ENCODE results near the gene HELQ.

The HELQ gene

DNA sequence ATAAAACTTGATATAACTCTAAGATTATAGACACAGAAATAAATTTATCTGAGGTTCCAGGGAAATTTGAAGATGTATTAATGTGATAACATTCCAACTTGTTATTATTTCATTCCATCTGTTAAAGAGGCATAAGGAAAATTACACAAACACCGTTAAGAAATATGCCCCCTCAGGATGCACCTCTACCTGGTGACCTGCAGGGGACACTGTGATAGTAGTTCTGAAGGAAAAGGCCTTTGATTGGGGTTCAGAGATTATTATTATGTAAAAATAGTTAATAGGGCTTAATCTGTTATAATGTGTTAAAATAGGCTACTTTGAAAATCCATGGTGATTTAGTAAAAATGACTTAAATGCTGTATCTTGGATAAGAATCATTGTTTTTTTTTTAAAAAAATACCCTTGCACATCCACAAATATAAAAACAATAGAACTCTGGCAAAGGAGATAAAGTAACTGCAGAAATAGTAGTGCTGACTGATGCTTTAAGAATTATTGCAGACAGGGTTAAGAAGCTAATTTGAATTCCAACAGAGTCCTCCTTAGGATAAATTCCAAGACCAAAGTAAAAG lies 35.3 kb upstream of the HELQ start:
- H3K4me1 ChIP-seq (ENCODE audit: insufficient read depth, insufficient read length): no peaks in the 10 kb centered on the region
- TF ChIP-seq SUZ12 (IDR thresholded peaks at IDR 0.05; ENCODE audit: extremely low read depth, insufficient read depth, insufficient read length) (no peak), ZNF274 (IDR thresholded peaks at IDR 0.05; ENCODE audit: low read depth, low read length) (no peak)
- H3K9ac ChIP-seq (ENCODE audit: insufficient read length, low read depth): no peak overlapping the region
- H3K36me3 ChIP-seq (ENCODE audit: insufficient read depth, insufficient read length, low read length): no peaks in the 10 kb centered on the region
- H3K9me3 ChIP-seq (ENCODE audit: insufficient read depth, low read length): no peaks in the 10 kb centered on the region
- no peak overlapping the region for H3K4me3 ChIP-seq (ENCODE audit: insufficient read length, low read depth)
- H3K27me3 ChIP-seq (ENCODE audit: insufficient read depth, insufficient read length): no peaks in the 10 kb centered on the region
- DNase-seq (ENCODE audit: low read depth, low spot score): no peak

DNA sequence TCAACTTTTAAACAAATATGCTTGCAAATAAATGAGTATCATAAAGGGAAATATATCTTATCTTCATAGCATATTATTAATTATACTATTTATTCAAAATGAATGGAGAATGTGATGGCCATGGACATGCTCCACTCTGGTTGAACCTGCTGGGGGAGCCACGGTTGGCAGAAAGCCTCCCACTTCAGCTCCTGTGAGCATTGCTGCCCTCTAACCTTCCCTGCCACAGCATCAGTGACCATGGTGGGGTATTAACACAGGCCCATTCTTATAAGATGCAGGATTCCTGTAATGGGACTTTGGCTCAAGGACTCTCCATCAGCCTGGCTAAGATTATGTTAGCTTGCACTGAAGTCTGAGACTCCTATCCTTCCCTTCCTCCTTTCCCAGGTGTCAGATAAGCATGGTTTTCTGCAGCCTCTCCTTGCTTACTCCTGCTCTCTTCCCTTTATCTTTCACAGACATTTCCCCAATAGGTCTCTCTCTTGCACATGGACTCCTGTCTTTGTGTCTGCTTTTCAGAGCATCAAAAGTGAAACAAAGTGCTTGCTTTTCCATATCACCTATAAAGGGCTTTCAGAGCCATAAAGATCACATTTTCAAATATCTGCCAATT lies 34.2 kb upstream of the HELQ start:
- no peak for TF ChIP-seq ZNF274 (IDR thresholded peaks at IDR 0.05; ENCODE audit: low read depth, low read length)
- TF ChIP-seq YY1 (IDR thresholded peaks at IDR 0.05; ENCODE audit: insufficient read depth, insufficient read length): no peak
- TF ChIP-seq SUZ12 (IDR thresholded peaks at IDR 0.05; ENCODE audit: extremely low read depth, insufficient read depth, insufficient read length): no peak
- H3K27me3 ChIP-seq (ENCODE audit: insufficient read depth, insufficient read length): no peaks in the 10 kb centered on the region
- no peaks in the 10 kb centered on the region for H3K9me3 ChIP-seq (ENCODE audit: insufficient read depth, low read length)
- H3K4me3 ChIP-seq (ENCODE audit: insufficient read length, low read depth): no peak overlapping the region
- no peaks in the 10 kb centered on the region for H3K36me3 ChIP-seq (ENCODE audit: insufficient read depth, insufficient read length, low read length)
- H3K4me1 ChIP-seq (ENCODE audit: insufficient read depth, insufficient read length): no peaks in the 10 kb centered on the region
- no peak for DNase-seq (ENCODE audit: low read depth, low spot score)
- no peak overlapping the region for H3K9ac ChIP-seq (ENCODE audit: insufficient read length, low read depth)

- Histone ChIP-seq H3K9me3 (ENCODE audit: insufficient read depth, low read length) (no peaks in the 10 kb centered on the region), H3K4me1 (ENCODE audit: insufficient read depth, insufficient read length) (no peaks in the 10 kb centered on the region), H3K9ac (ENCODE audit: insufficient read length, low read depth) (no peak overlapping the region), H3K4me3 (ENCODE audit: insufficient read length, low read depth) (no peak overlapping the region), H3K27me3 (ENCODE audit: insufficient read depth, insufficient read length) (no peaks in the 10 kb centered on the region), H3K36me3 (ENCODE audit: insufficient read depth, insufficient read length, low read length) (no peaks in the 10 kb centered on the region)
- TF ChIP-seq YY1 (IDR thresholded peaks at IDR 0.05; ENCODE audit: insufficient read depth, insufficient read length) (no peak), ZNF274 (IDR thresholded peaks at IDR 0.05; ENCODE audit: low read depth, low read length) (no peak), SUZ12 (IDR thresholded peaks at IDR 0.05; ENCODE audit: extremely low read depth, insufficient read depth, insufficient read length) (no peak)
- DNase-seq (ENCODE audit: low read depth, low spot score): no peak
These were observed 31.0 kb upstream of the HELQ start for GRCh38 chr4:83486457-83487129.

- Histone ChIP-seq H3K9me3 (ENCODE audit: insufficient read depth, low read length) (no peaks in the 10 kb centered on the region), H3K9ac (ENCODE audit: insufficient read length, low read depth) (peak within 1 kb of the TSS; percentile 81), H3K36me3 (ENCODE audit: insufficient read depth, insufficient read length, low read length) (peaks cover 2% of the 10 kb centered on the region), H3K4me3 (ENCODE audit: insufficient read length, low read depth) (peak within 1 kb of the TSS; percentile 67), H3K4me1 (ENCODE audit: insufficient read depth, insufficient read length) (no peaks in the 10 kb centered on the region), H3K27me3 (ENCODE audit: insufficient read depth, insufficient read length) (no peaks in the 10 kb centered on the region)
- TF ChIP-seq YY1 (IDR thresholded peaks at IDR 0.05; ENCODE audit: insufficient read depth, insufficient read length) (no peak), ZNF274 (IDR thresholded peaks at IDR 0.05; ENCODE audit: low read depth, low read length) (no peak)
- DNase-seq (ENCODE audit: low read depth, low spot score): peak; percentile 82
These were observed 29.2 kb upstream of the HELQ start, which contains the start of gene ABRAXAS1 for GRCh38 chr4:83484500-83485461. TSS of gene ABRAXAS1 (minus strand) at chr4:83485100. CDS start at chr4:83485072, 28 bp downstream.

DNA sequence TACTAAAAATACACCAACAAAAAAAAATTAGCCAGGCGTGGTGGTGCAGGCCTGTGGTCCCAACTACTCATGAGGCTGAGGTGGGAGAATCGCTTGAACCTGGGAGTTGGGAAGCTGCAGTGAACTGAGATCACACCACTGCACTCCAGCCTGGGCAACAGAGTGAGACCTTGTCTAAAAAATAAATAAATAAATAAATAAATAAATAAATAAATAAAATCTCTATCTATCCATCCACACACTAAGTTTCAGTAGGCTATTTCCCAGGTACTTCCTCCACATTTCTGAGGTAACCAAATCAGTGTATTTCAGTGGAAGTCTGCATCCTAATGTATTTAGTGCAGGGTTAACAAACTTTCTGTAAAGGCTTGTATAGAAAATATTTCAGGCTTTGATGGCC lies 18.3 kb upstream of the HELQ start:
- TF ChIP-seq YY1 (IDR thresholded peaks at IDR 0.05; ENCODE audit: insufficient read depth, insufficient read length) (no peak), ZNF274 (IDR thresholded peaks at IDR 0.05; ENCODE audit: low read depth, low read length) (no peak), SUZ12 (IDR thresholded peaks at IDR 0.05; ENCODE audit: extremely low read depth, insufficient read depth, insufficient read length) (no peak)
- Histone ChIP-seq H3K4me3 (ENCODE audit: insufficient read length, low read depth) (no peak overlapping the region), H3K4me1 (ENCODE audit: insufficient read depth, insufficient read length) (no peaks in the 10 kb centered on the region), H3K36me3 (ENCODE audit: insufficient read depth, insufficient read length, low read length) (peaks cover 23% of the 10 kb centered on the region), H3K9ac (ENCODE audit: insufficient read length, low read depth) (no peak overlapping the region), H3K27me3 (ENCODE audit: insufficient read depth, insufficient read length) (no peaks in the 10 kb centered on the region), H3K9me3 (ENCODE audit: insufficient read depth, low read length) (no peaks in the 10 kb centered on the region)
- DNase-seq (ENCODE audit: low read depth, low spot score): no peak

GRCh38 chr4:83473423-83473822 lies 17.8 kb upstream of the HELQ start:
- peaks cover 28% of the 10 kb centered on the region for H3K36me3 ChIP-seq (ENCODE audit: insufficient read depth, insufficient read length, low read length)
- no peak for TF ChIP-seq YY1 (IDR thresholded peaks at IDR 0.05; ENCODE audit: insufficient read depth, insufficient read length)
- TF ChIP-seq SUZ12 (IDR thresholded peaks at IDR 0.05; ENCODE audit: extremely low read depth, insufficient read depth, insufficient read length): no peak
- no peak for TF ChIP-seq ZNF274 (IDR thresholded peaks at IDR 0.05; ENCODE audit: low read depth, low read length)

More at GRCh38 chr4:83473423-83473822, 17.8 kb upstream of the HELQ start:
- no peak for DNase-seq (ENCODE audit: low read depth, low spot score)
- H3K4me1 ChIP-seq (ENCODE audit: insufficient read depth, insufficient read length): no peaks in the 10 kb centered on the region
- no peaks in the 10 kb centered on the region for H3K9me3 ChIP-seq (ENCODE audit: insufficient read depth, low read length)
- no peaks in the 10 kb centered on the region for H3K27me3 ChIP-seq (ENCODE audit: insufficient read depth, insufficient read length)
- no peak overlapping the region for H3K4me3 ChIP-seq (ENCODE audit: insufficient read length, low read depth)
- H3K9ac ChIP-seq (ENCODE audit: insufficient read length, low read depth): no peak overlapping the region
